HG02943 (cell line): ENCODE data around the gene TTC39A.

ENCODE experiments used
- ATAC-seq: cut with Tn5 transposase; IDR thresholded peaks from one replicate; pipeline ENCODE4 v1.9.1; 2021; ENCODE audit warnings: mild to moderate bottlenecking, low read depth, moderate library complexity; ENCODE audit not compliant: unreplicated experiment

Gene TTC39A

GRCh38 chr1:51330331-51331201 is at the start of gene TTC39A:
TTC39A (minus strand) TSS chr1:51330562; CDS start chr1:51330477, 85 bp downstream.
- ATAC-seq = no peak

DNA sequence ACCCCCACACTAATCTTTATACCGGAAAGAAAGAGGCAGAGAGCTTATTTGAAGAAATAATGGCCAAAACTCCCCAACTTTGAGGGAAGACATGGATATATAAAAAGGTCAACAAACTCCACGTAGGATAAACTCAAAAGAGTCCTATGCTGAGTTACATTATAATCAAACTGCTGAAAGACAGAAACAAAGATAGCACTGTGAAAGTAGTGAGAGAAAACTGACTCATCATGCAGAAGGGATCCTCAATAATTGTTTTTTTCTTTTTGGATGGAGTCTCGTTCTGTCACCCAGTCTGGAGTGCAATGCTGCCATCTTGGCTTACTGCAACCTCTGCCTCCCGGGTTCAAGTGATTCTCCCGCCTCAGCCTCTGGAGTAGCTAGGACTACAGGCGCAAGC is 48.5 kb upstream of the TTC39A start:
- ATAC-seq = no peak

GRCh38 chr1:51373898-51374297 is 43.5 kb upstream of the TTC39A start:
- no peak for ATAC-seq

DNA sequence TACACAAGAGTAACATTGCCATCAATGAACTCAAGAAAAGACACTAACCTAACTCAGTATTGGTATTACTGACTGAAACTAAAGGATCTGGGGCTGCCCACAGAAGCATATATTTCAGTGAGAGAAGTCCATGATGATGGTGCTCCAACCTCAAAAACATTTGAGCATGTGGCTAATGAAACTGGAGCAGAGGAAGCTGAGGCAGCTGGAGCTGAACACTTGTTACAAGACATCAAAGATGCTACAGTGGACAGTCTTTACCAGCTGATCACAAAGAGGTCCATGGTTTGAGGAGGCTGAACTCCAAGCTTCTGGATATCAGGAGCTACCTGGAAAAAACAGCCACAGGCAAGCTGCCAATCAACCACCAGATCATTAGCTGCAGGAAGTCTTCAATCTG is 42.2 kb upstream of the TTC39A start:
- ATAC-seq = no peak

- no peak for ATAC-seq
Measured at GRCh38 chr1:51369171-51369570, 38.8 kb upstream of the TTC39A start.

- no peak for ATAC-seq
Measured at GRCh38 chr1:51365774-51366173, 35.4 kb upstream of the TTC39A start.

DNA sequence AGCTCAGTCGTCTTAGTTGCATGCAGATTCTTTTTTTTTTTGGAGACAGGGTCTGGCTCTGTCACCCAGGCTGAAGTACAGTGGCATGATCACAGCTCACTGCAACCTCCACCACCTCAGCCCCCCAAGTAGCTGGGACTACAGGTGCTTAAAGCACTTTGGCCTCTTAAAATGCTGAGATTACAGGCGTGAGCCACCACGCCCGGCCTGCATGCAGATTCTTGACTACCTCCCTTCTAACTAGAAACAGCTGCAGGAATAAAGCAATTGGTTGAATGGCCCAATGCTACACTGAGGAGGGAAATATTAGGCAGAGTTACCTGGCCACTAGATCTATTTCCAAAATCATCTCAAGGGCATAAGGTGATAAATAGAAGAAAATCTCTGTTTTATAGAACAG is 29.5 kb upstream of the TTC39A start:
- ATAC-seq = no peak

DNA sequence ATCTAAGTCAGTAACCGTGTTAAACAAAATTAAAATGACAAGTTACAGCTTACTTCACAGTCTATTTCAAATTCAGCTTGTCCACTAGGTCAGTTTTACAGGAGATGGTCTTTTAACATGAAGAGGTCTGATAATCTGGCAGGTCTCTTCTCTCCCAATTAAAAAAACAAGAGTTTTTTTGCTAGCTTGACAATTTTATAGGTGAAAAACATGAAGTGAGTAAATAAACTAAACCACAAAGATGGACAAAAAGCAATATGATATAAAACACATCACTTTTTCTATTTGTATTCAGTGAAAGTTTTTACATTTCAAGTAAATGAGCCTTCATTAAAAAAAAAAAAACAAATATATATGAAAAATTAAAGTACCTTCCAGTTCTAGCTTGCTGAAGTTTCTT is 25.0 kb upstream of the TTC39A start:
- ATAC-seq = no peak

DNA sequence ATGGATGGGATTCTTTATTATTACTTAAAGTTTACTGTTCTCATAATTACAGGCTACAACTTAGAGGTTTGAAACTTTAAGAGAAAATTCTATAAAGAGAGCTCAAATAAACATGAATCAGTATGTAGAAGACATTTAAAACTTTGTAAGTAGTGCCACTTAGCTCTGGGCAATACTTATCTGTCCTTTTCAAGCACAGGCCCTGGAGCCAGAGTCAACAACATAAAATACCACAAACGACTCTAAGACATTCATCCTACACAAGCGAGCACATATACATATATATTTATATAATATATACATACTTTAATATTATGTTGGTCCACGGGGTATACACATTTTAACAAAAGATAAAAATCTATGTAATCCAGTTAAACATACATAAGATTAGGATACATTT is 24.1 kb upstream of the TTC39A start:
- no peak for ATAC-seq

DNA sequence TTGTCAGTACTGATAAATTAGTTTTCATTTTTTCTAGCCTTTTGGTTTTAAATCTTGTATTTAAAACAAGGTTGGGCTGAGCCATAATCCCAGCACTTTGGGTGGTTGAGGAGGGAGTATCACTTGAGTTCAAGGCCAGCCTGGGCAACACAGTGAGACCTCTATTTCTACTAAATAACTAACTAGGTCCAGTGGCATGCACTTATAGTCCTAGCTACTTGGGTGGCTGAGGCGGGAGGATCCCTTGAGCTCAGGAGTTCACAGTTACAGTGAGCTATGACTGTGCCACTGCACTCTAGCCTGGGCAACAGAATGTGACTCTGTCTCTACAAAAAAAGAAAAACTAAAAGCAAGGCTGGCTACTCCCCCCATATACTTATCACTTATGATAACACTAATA is 21.5 kb upstream of the TTC39A start:
- no peak for ATAC-seq

- no peak for ATAC-seq
Measured at GRCh38 chr1:51349862-51350261, 19.5 kb upstream of the TTC39A start.

GRCh38 chr1:51348147-51348527 is 17.8 kb upstream of the TTC39A start:
- ATAC-seq = no peak

- ATAC-seq = no peak
Measured at GRCh38 chr1:51347398-51348146, 17.2 kb upstream of the TTC39A start.

- no peak for ATAC-seq
Measured at GRCh38 chr1:51346086-51346942, 16.0 kb upstream of the TTC39A start.

DNA sequence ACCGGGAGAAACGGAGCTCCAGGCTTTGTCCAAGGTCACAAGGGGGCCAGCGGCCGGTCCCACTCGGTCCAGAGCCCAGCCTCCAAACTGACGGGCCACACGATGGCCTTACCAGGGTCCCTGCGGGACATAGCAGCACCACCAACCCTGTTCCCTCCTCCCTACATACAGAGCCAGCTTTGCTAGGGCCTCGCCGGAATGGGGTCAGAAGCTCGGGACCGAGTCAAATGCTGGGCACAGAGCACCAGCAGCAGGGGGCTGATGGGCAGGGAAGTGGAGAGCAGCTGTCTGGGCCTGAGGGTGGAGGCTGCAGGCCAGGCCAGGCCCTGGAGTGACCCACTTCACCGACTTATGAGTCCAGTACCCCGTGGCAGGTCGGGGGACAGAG is 14.9 kb upstream of the TTC39A start:
- ATAC-seq = no peak

GRCh38 chr1:51344602-51345299 is 14.4 kb upstream of the TTC39A start:
- no peak for ATAC-seq

GRCh38 chr1:51344276-51344601 is 13.9 kb upstream of the TTC39A start:
- ATAC-seq = no peak

- no peak for ATAC-seq
Measured at GRCh38 chr1:51343624-51344023, 13.3 kb upstream of the TTC39A start.

DNA sequence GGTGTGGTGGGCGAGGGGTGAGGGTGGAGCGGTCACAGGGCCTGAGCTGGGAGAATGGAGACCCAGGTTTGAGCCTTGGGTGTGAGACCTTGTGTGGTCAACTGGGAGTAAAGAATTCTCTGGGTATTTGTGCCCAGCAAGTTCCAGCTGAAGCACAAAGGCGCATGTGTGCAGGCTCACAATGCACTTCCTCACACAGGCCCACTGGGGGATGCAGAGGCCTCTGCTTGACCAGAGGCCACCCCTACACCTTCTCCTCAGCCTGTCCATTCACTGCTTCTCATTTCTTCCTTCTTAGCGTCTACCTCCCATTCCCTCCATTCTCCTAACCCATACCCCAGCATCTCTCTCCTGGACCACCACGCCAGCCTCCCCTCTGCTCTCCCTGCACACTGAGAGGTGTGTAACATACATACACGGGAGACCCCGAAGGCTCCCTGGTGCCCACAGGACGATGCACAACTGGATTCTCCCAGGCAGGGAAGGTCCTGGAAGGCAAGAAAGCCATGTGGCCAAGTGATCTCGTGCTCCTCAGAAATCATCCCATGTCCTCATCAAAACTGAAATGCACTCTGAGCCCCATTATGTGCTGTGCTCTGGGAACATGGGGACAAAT is 12.3 kb upstream of the TTC39A start:
- ATAC-seq = no peak

DNA sequence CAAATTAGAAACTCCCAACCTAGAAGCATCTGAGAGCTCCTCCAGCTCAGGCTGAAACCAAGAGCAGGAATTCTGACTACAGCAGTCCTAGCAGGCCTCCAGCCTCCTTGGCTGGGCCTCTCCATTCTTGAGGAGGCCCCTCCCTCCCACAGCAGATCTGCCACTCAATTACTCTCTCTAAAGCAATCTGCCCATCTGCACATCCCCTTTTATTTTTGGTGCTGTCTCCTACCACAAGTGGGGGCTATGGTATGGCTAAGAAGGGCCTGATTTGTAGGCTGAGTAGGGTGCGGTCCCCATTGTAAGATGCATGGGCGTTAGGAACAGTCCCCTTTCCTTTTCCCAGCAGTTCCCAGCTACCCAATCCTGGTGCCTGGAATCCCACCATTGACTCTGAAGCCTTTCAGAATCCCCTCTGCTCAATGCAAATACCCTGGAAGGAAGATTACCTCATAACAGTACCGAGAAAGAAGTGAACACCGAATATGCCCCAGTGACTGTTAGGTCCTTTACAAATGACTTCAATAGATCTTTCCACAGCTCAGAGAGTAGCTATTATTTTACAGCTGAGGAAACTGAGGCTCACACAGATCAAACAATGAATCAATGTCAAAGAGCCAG is 11.6 kb upstream of the TTC39A start:
- ATAC-seq = no peak
